OCI-LY7 (cell line): Measurements from ENCODE around the gene CTU2. TPM values are rescaled to one million over a fixed set of nuclear protein-coding genes. Genes with fewer than 3 reads are reported as not detected.

Experiments
- BruUV-seq: library from RNA; stranded (reverse); fragments of 400-500 nt; replicated peaks from 2 replicates; lab custom pipeline; 2021; lab: Mats Ljungman, UMichigan
- CTCF ChIA-PET: fragments of 300-600 bp; sonication (Branson Sonifier 250); formaldehyde crosslinking; loops from one replicate; lab custom pipeline; 2022; ENCODE audit warnings: antibody characterized with exemption; ENCODE audit not compliant: unreplicated experiment; lab: Charles Lee
- POLR2A ChIA-PET: fragments of 300-600 bp; sonication (Branson Sonifier 250); formaldehyde crosslinking; loops from one replicate; lab custom pipeline; 2022; ENCODE audit warnings: antibody characterized with exemption; lab: Charles Lee
- DNase-seq: peaks from one replicate; pipeline ENCODE4 v3.0.0-alpha.2; 2015; ENCODE audit warnings: low spot score
- H2AFZ ChIP-seq: fragments of 200-600 bp; sonication (generic), shearing (Covaris generic); 2 replicates; pipeline ENCODE4 v1.6.1; 2014; ENCODE audit warnings: mild to moderate bottlenecking, antibody characterized with exemption, low read length, moderate library complexity
- H3K27ac ChIP-seq: fragments of 200-600 bp; sonication (generic); 2 replicates; pipeline ENCODE4 v1.5.1; 2014; ENCODE audit warnings: mixed run types, low read depth, mild to moderate bottlenecking, moderate library complexity, low read length, inconsistent platforms; ENCODE audit not compliant: poor library complexity, severe bottlenecking
- H3K36me3 ChIP-seq: fragments of 200-600 bp; sonication (generic); 2 replicates; pipeline ENCODE4 v1.6.1; 2014; ENCODE audit warnings: mild to moderate bottlenecking, antibody characterized with exemption, low read length, moderate library complexity, mixed read lengths; ENCODE audit not compliant: insufficient read depth
- H3K4me1 ChIP-seq: fragments of 200-600 bp; sonication (generic); 2 replicates; pipeline ENCODE4 v1.5.1; 2014; ENCODE audit warnings: mild to moderate bottlenecking, low read length; ENCODE audit not compliant: insufficient read depth, poor library complexity, severe bottlenecking
- H3K4me2 ChIP-seq: fragments of 200-600 bp; sonication (generic); 2 replicates; pipeline ENCODE4 v1.6.1; 2014; ENCODE audit warnings: mild to moderate bottlenecking, low read length
- H3K4me3 ChIP-seq: fragments of 200-600 bp; sonication (generic); 2 replicates; pipeline ENCODE4 v1.5.1; 2014; ENCODE audit warnings: mild to moderate bottlenecking, low read depth, low read length; ENCODE audit not compliant: poor library complexity, severe bottlenecking
- H3K79me2 ChIP-seq: fragments of 200-600 bp; sonication (generic); 2 replicates; pipeline ENCODE4 v1.6.1; 2016; ENCODE audit warnings: low read depth, mild to moderate bottlenecking, low read length, moderate library complexity, mixed read lengths; ENCODE audit not compliant: insufficient read depth
- H3K9me2 ChIP-seq: fragments of 200-600 bp; sonication (generic); 2 replicates; pipeline ENCODE4 v1.6.1; 2016; ENCODE audit warnings: mild to moderate bottlenecking, low read length, mixed read lengths; ENCODE audit not compliant: insufficient read depth
- H3K9me3 ChIP-seq: fragments of 200-600 bp; sonication (generic); 2 replicates; pipeline ENCODE4 v1.6.1; 2014; ENCODE audit warnings: mild to moderate bottlenecking, mixed run types, low read length, mixed read lengths
- H4K20me1 ChIP-seq: fragments of 200-600 bp; sonication (generic); 2 replicates; pipeline ENCODE4 v1.6.1; 2014; ENCODE audit warnings: mild to moderate bottlenecking, antibody characterized with exemption, low read length, moderate library complexity, mixed read lengths; ENCODE audit not compliant: insufficient read depth
- EZH2phosphoT487 ChIP-seq: fragments of 200-600 bp; sonication (generic); IDR thresholded peaks from 2 replicates; pipeline ENCODE4 v1.6.1; 2018; ENCODE audit warnings: low read depth, borderline replicate concordance, mild to moderate bottlenecking, mixed run types, antibody characterized with exemption, low read length, moderate library complexity, mixed read lengths
- intact Hi-C: fragments of 100-400 bp; cut with micrococcal nuclease; formaldehyde crosslinking; loops from one replicate; pipeline ENCODE4 v1.10.0; 2022; ENCODE audit not compliant: unreplicated experiment
- total RNA-seq, 2 experiments: library from RNA; depleted of rRNA in 1 of 2; stranded (reverse); fragments of >200 nt in 1 of 2; shearing (Covaris generic) in 1 of 2; gene quantifications; 2 replicates each; pipeline ENCODE4 v1.2.3, GENCODE V29; 2014 to 2022
- TF ChIP-seq, protein P1 (sequence below): fragments of 200-600 bp; sonication (generic); conservative IDR thresholded peaks from 2 replicates; pipeline ENCODE4 v1.5.1; 2014; ENCODE audit warnings: mild to moderate bottlenecking, antibody characterized with exemption, low read length, moderate library complexity, mixed read lengths

The CTU2 gene
- total RNA-seq, 2 experiments from 2014 or later, result 21.9 to 24.4 TPM

DNA sequence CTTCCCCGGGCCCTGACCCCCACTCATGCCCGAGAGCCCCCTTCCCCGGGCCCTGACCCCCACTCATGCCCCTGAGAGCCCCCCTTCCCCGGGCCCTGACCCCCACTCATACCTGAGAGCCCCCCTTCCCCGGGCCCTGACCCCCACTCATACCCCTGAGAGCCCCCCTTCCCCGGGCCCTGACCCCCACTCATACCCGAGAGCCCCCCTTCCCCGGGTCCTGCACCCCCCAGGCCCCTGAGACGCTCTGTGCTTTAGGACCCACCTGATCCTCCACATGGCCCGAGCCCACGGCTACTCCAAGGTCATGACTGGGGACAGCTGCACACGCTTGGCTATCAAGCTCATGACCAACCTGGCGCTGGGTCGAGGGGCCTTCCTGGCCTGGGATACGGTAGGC is 6.8 kb downstream of the CTU2 start:
- Histone ChIP-seq H3K4me1 (peaks cover 7% of the 10 kb centered on the region), H3K9me2 (no peaks in the 10 kb centered on the region), H2AFZ (no peak overlapping the region), H3K4me3 (no peak overlapping the region), H4K20me1 (no peaks in the 10 kb centered on the region), H3K36me3 (peaks cover 53% of the 10 kb centered on the region), H3K4me2 (no peak overlapping the region), H3K27ac (no peak overlapping the region), H3K9me3 (no peaks in the 10 kb centered on the region), H3K79me2 (no peaks in the 10 kb centered on the region)
- ChIA-PET POLR2A (interaction anchor here (0.9 kb wide), 1 partner anchor 571 kb away, joined by 3 read pairs; no protein-coding TSS in a partner anchor), CTCF (no interaction called here)
- BruUV-seq, result no TSS peak
- no peak for TF ChIP-seq EZH2phosphoT487
- TF ChIP-seq, protein P1, sequence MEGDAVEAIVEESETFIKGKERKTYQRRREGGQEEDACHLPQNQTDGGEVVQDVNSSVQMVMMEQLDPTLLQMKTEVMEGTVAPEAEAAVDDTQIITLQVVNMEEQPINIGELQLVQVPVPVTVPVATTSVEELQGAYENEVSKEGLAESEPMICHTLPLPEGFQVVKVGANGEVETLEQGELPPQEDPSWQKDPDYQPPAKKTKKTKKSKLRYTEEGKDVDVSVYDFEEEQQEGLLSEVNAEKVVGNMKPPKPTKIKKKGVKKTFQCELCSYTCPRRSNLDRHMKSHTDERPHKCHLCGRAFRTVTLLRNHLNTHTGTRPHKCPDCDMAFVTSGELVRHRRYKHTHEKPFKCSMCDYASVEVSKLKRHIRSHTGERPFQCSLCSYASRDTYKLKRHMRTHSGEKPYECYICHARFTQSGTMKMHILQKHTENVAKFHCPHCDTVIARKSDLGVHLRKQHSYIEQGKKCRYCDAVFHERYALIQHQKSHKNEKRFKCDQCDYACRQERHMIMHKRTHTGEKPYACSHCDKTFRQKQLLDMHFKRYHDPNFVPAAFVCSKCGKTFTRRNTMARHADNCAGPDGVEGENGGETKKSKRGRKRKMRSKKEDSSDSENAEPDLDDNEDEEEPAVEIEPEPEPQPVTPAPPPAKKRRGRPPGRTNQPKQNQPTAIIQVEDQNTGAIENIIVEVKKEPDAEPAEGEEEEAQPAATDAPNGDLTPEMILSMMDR, result no peak
- intact Hi-C loops, result no loop called here
- no peak for DNase-seq

DNA sequence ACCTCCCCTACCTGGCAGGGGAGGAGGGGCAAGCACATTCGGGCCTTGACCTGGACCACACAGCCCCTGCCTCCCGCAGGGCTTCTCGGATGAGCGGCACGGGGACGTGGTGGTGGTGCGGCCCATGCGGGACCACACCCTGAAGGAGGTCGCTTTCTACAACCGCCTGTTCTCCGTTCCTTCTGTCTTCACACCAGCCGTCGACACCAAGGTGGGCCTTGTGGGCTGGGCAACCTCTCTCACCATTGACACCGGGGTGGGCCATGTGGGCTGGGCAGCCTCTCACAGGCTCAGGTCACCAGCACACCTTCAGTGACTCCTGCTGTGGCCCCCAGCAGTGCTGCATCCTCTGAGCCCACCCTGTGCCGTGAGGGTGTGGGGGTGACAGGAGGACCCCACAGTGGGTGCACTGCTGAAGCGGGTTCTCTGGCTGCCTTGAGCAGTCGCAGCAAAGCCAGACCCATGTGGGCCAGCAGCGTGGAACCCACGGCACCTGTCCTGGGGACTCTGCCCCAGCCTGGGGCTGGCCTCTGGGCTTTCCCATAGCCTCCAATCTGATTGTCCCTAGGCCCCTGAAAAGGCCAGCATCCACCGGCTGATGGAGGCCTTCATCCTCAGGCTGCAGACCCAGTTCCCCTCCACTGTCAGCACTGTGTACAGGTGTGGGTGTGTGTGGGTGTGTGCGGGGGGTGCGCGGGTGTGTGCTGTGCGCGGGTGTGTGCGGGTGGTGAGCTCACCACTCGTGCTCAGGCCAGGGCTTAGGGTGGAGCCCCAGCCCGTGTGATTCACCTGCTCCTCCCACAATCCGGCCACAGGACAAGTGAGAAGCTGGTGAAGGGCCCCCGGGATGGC is 7.5 kb downstream of the CTU2 start:
- DNase-seq, result no peak
- H4K20me1 ChIP-seq, result no peaks in the 10 kb centered on the region
- ChIA-PET CTCF (no interaction called here), POLR2A (interaction anchor here (0.9 kb wide), 1 partner anchor 570 kb away, joined by 3 read pairs; no protein-coding TSS in a partner anchor)
- intact Hi-C loops, result no loop called here
- TF ChIP-seq, protein P1, result no peak
- TF ChIP-seq EZH2phosphoT487, result no peak
- no peak overlapping the region for H3K4me2 ChIP-seq
- H3K4me1 ChIP-seq, result no peaks in the 10 kb centered on the region
- no peaks in the 10 kb centered on the region for H3K9me3 ChIP-seq
- no peak overlapping the region for H2AFZ ChIP-seq
- no peak overlapping the region for H3K27ac ChIP-seq
- no peaks in the 10 kb centered on the region for H3K79me2 ChIP-seq
- H3K9me2 ChIP-seq, result no peaks in the 10 kb centered on the region
- H3K4me3 ChIP-seq, result no peak overlapping the region
- no TSS peak for BruUV-seq
- peaks cover 61% of the 10 kb centered on the region for H3K36me3 ChIP-seq
